GM12891 (cell line): ENCODE data around the gene BAHCC1.

Source experiments
- PAX5 ChIP-seq: IDR thresholded peaks from 2 replicates; pipeline ENCODE4 v1.6.1; 2011; ENCODE audit warnings: low read length, moderate library complexity, mild to moderate bottlenecking; ENCODE audit not compliant: insufficient read depth, severe bottlenecking
- POLR2A ChIP-seq: IDR thresholded peaks from 2 replicates; pipeline ENCODE4 v1.6.1; 2011; ENCODE audit warnings: low read depth, low read length, control low read depth
- POLR2AphosphoS5 ChIP-seq: IDR thresholded peaks from 2 replicates; pipeline ENCODE4 v1.6.1; 2011; ENCODE audit warnings: low read depth, low read length, control low read depth
- SPI1 ChIP-seq: IDR thresholded peaks from 2 replicates; pipeline ENCODE4 v1.6.1; 2011; ENCODE audit warnings: low read depth, low read length, control low read depth

DNA sequence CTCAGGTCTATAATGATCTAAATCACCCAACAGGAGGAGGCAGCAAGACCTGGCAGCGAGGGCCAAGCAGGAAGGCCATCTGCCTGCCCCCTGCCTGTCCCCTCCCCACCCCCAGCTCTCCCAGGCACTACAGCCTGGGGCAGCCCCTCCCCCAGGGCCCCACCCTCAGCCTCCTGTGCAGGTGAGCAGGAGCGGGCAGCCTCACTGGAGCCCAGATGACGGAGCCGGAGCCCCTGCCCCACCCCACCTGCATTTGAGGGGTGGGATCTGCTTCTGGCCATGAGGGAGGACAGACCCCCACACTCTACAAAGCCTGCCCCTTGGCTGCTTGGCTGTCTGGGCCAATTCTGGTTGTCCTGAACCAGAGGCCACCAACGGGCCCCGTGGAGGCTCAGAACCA is 12.4 kb upstream of the BAHCC1 start:
- TF ChIP-seq POLR2A (no peak), POLR2AphosphoS5 (no peak), PAX5 (no peak), SPI1 (no peak)
